ENCODE measurements around the gene SMIM13.

Gene SMIM13

GRCh38 chr6:11093626-11094410 is at the start of gene SMIM13:
Gene SMIM13, plus strand, starts transcription at chr6:11093834. Its CDS starts 480 bp downstream, at chr6:11094314.
- peak; percentile 96 for DNase-seq

- peak; percentile 9 for DNase-seq
Measured at GRCh38 chr6:11043961-11044711, 49.5 kb upstream of the SMIM13 start, which contains the start of gene ELOVL2. Gene ELOVL2, minus strand, starts transcription at chr6:11044305. Its CDS starts 75 bp downstream, at chr6:11044230.

- DNase-seq: no peak
Measured at GRCh38 chr6:11044712-11045167, 48.9 kb upstream of the SMIM13 start.

DNA sequence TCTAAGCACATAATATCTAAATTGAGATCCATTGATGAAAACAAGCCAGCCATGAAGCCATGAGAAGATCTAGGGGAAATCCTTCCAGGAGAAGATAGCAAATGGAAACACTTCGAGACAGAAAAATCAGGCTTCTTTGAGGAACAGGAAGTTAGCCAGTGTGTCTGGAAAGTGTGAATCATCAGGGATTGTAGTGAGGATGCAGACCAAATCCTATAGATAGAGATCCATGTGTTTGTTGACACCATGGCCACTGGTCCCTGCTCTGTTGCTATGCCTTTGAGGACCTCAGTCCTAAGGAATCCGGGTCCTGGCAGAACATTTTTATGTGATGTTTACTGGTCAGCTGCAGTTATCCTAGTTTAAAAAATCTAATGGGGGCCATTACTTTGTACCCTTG is 42.9 kb upstream of the SMIM13 start:
- DNase-seq: no peak

GRCh38 chr6:11053307-11053706 is 40.3 kb upstream of the SMIM13 start:
- DNase-seq: no peak

GRCh38 chr6:11054722-11055121 is 38.9 kb upstream of the SMIM13 start:
- no peak for DNase-seq

- no peak for DNase-seq
Measured at GRCh38 chr6:11055127-11055627, 38.5 kb upstream of the SMIM13 start.

DNA sequence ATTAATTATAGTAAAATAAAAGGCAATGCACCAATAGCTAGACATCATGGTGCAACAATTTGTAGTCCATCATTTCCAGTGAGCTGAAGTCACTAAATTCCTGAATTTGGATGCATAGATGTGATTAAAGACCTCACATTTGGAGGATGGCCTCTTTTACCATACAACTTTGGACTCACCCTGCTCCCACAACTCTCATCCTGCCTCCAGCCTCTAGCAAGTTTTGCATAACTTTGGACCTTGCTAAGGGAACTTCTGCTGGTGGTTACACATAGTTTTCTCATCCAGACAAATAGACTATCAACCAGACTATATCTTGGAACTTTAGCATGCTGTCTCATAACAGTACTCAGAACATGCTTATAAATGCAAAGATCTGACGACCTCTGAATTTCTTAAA is 36.8 kb upstream of the SMIM13 start:
- DNase-seq: no peak

- no peak for DNase-seq
Measured at GRCh38 chr6:11058406-11058805, 35.2 kb upstream of the SMIM13 start.

DNA sequence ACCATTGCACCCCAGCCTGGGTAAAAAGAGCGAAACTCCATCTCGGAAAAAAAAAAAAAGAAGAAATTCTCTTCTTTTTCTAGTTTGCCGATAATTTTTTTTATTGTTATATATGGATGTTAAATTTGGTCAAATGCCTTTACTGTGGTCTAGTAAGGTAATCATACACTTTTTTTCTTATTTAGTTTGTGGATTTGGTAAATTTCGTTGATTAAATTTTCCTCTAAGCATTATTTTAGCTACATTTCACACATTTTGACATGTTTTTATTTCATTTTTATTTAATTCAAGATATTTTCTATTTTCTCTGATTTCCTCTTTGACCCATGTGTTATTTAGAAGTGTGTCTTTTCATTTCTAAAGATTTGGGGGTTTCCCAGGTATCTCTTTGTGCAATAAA is 31.6 kb upstream of the SMIM13 start:
- no peak for DNase-seq

DNA sequence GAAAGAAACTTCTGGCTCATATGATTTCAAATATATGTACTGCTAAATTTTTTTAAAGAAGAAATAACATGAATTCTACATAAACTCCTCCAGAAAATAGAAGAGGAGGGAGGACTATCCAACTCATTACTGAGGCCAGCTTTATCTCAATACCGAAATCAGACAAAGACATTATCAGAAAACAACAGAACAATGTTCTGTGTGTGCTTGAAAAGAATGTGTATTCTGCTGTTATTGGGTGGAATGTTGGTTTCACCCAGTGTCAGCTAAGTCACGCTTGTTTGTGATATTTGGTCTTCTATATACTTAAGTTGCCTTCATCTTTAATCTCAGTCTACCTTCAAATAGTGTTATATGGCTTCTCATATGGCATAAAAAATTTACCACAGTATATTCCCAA is 30.9 kb upstream of the SMIM13 start:
- DNase-seq: no peak

GRCh38 chr6:11064836-11065235 is 28.8 kb upstream of the SMIM13 start:
- no peak for DNase-seq

DNA sequence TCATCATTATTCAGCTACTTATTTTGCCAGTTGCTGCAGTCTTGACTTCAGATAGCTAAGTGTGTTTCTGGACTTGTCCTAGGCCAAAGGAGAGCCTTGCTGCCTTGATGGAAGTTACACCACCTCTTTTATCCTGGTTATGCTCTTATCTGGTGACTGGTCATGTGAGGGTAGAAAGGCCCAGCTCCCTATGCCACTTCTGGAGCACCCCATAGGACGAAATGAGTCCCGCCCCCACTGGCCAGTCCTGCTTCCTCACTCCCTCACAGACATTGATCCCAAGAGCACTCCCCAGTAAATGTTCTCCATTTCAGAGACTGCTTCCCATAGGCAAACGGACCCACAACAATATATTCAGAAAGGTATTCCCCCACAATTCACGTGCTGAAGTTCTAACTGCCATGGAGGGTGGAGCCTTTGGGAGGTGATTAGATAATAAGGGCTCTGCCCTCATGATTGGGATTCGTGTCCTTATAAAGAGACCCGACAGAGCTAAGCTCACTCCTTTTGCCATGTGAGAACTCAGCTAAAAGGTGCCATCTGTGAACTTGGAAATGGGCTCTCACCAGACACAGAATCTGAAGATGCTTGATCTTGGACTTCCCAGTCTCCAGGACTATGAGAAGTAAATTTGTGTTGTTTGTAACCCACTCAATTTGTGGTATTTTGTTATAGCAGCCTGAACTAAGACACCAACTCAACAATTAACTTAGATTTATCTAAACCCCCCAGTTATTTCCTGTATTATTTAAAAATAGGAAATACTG is 28.0 kb upstream of the SMIM13 start:
- DNase-seq: no peak

DNA sequence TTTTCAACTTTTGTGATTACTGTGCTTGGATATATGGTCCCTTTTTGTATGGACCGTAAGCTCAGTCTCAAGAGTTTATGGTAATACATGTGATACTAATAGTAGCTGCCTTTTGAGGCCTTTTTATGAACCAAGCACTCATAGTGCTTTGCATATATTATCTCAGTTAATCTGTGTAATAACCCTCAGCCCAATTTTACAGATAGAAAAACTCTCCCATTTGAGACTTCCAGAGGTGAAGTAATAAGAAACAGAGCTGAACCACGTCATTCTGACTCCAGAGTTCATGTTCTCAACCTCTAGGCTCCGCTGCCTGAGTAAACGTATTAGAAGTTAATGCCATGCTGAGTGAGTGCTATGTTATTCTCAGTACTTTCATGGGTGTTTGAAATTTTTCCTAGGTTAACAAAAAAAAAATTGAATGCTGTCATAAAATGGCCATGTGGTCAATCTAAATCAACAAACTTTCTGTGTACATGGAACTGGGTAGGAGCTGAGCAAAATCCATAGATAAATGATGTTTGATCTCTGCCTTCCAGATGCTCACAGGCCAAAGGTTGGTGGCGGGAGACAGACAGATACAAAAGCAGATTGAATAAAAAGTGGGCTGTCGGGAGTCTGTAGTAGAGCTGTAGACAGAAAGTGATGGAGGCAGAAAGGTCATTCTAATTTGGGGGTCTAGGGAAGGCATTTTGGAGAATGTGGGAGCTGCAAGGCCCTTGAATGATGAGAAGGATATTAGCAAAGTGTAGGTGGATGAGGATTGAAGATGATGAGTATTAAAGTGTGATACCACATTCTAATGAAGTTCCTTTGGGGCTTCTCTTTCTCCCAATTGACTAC is 26.9 kb upstream of the SMIM13 start:
- DNase-seq: no peak

- DNase-seq: no peak
Measured at GRCh38 chr6:11067348-11067747, 26.3 kb upstream of the SMIM13 start.

DNA sequence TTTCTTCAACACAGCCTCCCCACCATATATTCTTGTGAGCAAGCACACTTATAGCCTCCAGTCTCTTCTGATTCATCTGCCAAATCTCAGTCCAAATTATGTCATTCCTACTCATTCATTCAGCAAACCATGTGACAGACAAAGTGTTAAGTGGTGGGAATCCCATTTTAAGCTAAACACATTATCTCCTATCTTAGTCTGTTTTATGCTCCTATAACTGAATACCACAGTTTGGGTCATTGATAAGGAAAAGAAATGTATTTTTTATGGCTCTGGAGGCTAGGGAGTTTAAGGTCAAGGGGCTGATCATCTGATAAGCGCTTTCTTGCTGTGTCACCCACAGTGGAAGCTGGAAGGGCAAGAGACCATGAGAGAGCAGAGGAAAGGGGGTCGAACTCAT is 23.9 kb upstream of the SMIM13 start:
- no peak for DNase-seq

- DNase-seq: no peak
Measured at GRCh38 chr6:11072101-11072500, 21.5 kb upstream of the SMIM13 start.

- no peak for DNase-seq
Measured at GRCh38 chr6:11076540-11076939, 17.1 kb upstream of the SMIM13 start.

DNA sequence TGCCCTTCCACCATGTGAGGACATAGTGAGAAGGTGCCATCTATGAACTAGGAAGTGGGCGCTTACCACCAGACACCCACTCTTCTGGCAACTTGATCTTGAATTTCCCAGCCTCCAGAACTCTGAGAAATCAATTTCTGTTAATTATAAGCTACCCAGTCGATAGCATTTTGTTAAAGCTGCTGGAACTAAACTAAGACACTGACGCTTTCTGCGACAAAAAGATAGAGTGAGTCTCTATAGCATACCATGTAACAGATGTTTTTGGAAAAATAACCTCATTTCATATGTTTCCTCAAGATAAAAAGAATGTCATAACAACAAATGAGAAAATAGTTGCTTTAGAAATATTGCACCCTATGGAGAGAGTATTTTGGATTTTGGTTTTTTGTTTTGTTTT is 15.4 kb upstream of the SMIM13 start:
- DNase-seq: no peak

GRCh38 chr6:11080296-11080695 is 13.3 kb upstream of the SMIM13 start:
- no peak for DNase-seq

GRCh38 chr6:11083491-11083890 is 10.1 kb upstream of the SMIM13 start:
- DNase-seq: no peak

DNA sequence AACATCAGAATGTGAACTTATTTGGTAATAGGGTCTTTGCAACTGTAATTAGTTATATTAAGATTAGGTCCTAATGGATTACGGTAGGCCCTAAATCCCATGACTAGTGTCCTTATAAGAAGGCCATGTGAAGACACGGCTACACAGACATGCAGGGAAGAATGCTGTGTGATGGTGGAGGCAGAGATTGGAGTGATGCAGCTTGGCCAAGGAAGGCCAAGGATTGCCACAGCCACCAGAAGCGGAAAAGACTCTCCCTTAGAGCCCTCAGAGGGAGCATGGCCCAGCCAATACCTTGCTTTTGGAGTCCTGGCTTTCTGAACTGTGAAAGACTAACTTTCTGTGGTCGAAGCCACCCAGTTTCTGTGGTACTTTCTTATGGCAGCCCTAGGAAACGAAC is 9.7 kb upstream of the SMIM13 start:
- DNase-seq: no peak
